MM.1S (cell line): Measurements from ENCODE around the gene LMNB1.

Experiments used
- EZH2phosphoT487 ChIP-seq: fragments of 300-600 bp; sonication (generic); IDR thresholded peaks from 2 replicates; pipeline ENCODE4 v1.6.1; 2018; ENCODE audit warnings: antibody characterized with exemption, low read length
- TF ChIP-seq, protein P1 (sequence below): fragments of 300-600 bp; sonication (generic); IDR thresholded peaks from 2 replicates; pipeline ENCODE4 v1.5.1; 2016; ENCODE audit warnings: antibody characterized with exemption, low read length, mixed read lengths

DNA sequence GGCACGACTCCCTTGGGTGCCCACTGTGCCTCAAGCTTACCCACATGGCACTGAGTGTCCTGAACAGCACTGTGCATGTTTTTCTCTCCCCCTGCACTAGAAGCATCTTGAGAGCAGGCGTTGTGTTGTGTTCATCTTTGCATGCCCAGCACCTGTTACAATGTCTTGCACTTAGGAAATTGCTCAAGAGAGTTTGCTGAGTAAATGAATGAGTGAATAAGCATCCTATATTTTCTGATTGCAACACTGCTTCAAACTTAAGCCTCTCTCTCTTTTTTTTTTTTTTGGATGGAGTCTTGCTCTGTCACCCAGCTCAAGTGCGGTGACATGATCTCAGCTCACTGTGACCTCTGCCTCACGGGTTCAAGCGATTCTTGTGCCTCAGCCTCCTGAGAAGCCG lies 94.5 kb downstream of the LMNB1 start:
- TF ChIP-seq, protein P1, sequence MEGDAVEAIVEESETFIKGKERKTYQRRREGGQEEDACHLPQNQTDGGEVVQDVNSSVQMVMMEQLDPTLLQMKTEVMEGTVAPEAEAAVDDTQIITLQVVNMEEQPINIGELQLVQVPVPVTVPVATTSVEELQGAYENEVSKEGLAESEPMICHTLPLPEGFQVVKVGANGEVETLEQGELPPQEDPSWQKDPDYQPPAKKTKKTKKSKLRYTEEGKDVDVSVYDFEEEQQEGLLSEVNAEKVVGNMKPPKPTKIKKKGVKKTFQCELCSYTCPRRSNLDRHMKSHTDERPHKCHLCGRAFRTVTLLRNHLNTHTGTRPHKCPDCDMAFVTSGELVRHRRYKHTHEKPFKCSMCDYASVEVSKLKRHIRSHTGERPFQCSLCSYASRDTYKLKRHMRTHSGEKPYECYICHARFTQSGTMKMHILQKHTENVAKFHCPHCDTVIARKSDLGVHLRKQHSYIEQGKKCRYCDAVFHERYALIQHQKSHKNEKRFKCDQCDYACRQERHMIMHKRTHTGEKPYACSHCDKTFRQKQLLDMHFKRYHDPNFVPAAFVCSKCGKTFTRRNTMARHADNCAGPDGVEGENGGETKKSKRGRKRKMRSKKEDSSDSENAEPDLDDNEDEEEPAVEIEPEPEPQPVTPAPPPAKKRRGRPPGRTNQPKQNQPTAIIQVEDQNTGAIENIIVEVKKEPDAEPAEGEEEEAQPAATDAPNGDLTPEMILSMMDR, result no peak
- TF ChIP-seq EZH2phosphoT487, result no peak
